ENCODE measurements around the gene CREB3L1. TPM values are rescaled to one million over a fixed set of nuclear protein-coding genes. Genes with fewer than 3 reads are reported as not detected.

CREB3L1 gene
- total and polyA plus RNA-seq, 2 of the 13 experiments (the other 11 are each of a cell fraction or from before 2014, with no cell fraction given), result not detected

GRCh38 chr11:46273511-46274205 is 3.8 kb upstream of the CREB3L1 start (continued):
- TF ChIP-seq ZNF503 (CRISPR knock-in tag; IDR thresholded peaks at IDR 0.05), result peak; percentile 98
- no peak for TF ChIP-seq TCF7L2 (IDR thresholded peaks at IDR 0.05; ENCODE audit: low read depth, low read length)
- TF ChIP-seq ELK4 (CRISPR knock-in tag; IDR thresholded peaks at IDR 0.05; ENCODE audit: borderline replicate concordance), result no peak
- TF ChIP-seq ZNF143 (CRISPR knock-in tag; IDR thresholded peaks at IDR 0.05), result no peak
- no peak for TF ChIP-seq PHB2 (IDR thresholded peaks at IDR 0.05; ENCODE audit: partially characterized antibody)
- TF ChIP-seq MED13 (CRISPR knock-in tag; IDR thresholded peaks at IDR 0.05), result no peak
- no peak for TF ChIP-seq SNRNP70 (IDR thresholded peaks at IDR 0.05; ENCODE audit: low read depth, low read length)
- TF ChIP-seq ZNF30 (CRISPR knock-in tag; IDR thresholded peaks at IDR 0.05), result no peak
- TF ChIP-seq RBM22 (optimal IDR thresholded peaks at IDR 0.05; ENCODE audit: low read length), result no peak
- no peak for TF ChIP-seq ZNF564 (CRISPR knock-in tag; IDR thresholded peaks at IDR 0.05)
- TF ChIP-seq, protein P1, sequence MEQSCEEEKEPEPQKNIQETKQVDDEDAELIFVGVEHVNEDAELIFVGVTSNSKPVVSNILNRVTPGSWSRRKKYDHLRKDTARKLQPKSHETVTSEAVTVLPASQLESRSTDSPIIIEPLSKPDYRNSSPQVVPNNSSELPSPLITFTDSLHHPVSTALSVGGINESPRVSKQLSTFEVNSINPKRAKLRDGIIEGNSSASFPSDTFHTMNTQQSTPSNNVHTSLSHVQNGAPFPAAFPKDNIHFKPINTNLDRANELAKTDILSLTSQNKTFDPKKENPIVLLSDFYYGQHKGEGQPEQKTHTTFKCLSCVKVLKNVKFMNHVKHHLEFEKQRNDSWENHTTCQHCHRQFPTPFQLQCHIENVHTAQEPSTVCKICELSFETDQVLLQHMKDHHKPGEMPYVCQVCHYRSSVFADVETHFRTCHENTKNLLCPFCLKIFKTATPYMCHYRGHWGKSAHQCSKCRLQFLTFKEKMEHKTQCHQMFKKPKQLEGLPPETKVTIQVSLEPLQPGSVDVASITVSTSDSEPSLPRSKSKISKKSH (CRISPR knock-in tag; IDR thresholded peaks at IDR 0.05; ENCODE audit: borderline replicate concordance), result no peak
- TF ChIP-seq IKZF1 (IDR thresholded peaks at IDR 0.05), result no peak
- no peak for TF ChIP-seq DNMT1 (CRISPR knock-in tag; IDR thresholded peaks at IDR 0.05)
- TF ChIP-seq PAWR (CRISPR knock-in tag; IDR thresholded peaks at IDR 0.05; ENCODE audit: borderline replicate concordance), result no peak
- TF ChIP-seq ZNF777 (CRISPR knock-in tag; IDR thresholded peaks at IDR 0.05), result no peak
- no peak for TF ChIP-seq ZNF713 (CRISPR knock-in tag; IDR thresholded peaks at IDR 0.05)
- TF ChIP-seq ZNF431 (CRISPR knock-in tag; IDR thresholded peaks at IDR 0.05; ENCODE audit: borderline replicate concordance, low read depth), result no peak
- TF ChIP-seq ZBTB20 (CRISPR knock-in tag; IDR thresholded peaks at IDR 0.05; ENCODE audit: borderline replicate concordance, low read depth), result peak; percentile 72; the same call in 1 of the 2 replicates
- peak; percentile 87; the same call in 1 of the 2 replicates for TF ChIP-seq FOXK1 (CRISPR knock-in tag; IDR thresholded peaks at IDR 0.05; ENCODE audit: borderline replicate concordance, low read depth)
- no peak for TF ChIP-seq HES4 (CRISPR knock-in tag; IDR thresholded peaks at IDR 0.05; ENCODE audit: borderline replicate concordance)
